PFSK-1 (cell line): ENCODE measurements around the gene ZNF827.

Experiments
- FOXP2 ChIP-seq: optimal IDR thresholded peaks from 2 replicates; pipeline ENCODE3; 2011; ENCODE audit warnings: borderline replicate concordance, control low read depth, inconsistent platforms; ENCODE audit not compliant: insufficient read depth; ENCODE audit errors: extremely low read length, extremely low read depth
- POLR2AphosphoS5 ChIP-seq: IDR thresholded peaks from 2 replicates; pipeline ENCODE4 v1.6.1; 2012; ENCODE audit warnings: low read depth, mild to moderate bottlenecking, control low read depth, low read length, moderate library complexity
- REST ChIP-seq, 2 experiments: IDR thresholded peaks; 2 replicates each; pipeline versions ENCODE4 v1.6.1 to v1.8.0; 2011 to 2012; ENCODE audit warnings: low read depth in 2 of 2, low read length in 2 of 2, control low read depth in 1 of 2, inconsistent platforms in 1 of 2, mild to moderate bottlenecking in 1 of 2, moderate library complexity in 1 of 2; ENCODE audit not compliant: insufficient read depth in 1 of 2
- SIN3A ChIP-seq: IDR thresholded peaks from 2 replicates; pipeline ENCODE4 v1.6.1; 2012; ENCODE audit warnings: mild to moderate bottlenecking, low read length, moderate library complexity, borderline replicate concordance; ENCODE audit not compliant: insufficient read depth
- TAF1 ChIP-seq: IDR thresholded peaks from 2 replicates; pipeline ENCODE4 v1.6.1; 2012; ENCODE audit warnings: low read length, control low read depth, borderline replicate concordance; ENCODE audit not compliant: insufficient read depth

ZNF827 gene

DNA sequence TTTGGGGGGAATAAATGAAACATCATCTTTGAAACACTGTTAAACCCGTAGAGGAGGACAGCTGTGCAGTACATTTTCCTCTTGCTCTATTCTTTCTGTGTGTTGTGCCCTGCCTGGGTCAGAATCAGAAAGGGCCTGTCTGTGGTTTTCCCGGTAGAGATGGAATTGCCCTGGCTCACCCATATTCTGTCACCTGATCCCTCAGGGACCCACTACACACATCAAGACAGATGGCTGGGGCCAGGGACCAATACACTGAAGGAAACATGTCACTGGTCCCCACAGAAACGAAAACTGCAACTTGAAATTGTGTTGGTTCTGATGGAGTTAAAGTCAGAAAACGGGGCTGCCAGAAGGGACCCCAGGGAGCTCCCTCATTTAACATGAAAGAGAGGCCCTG, 114.9 kb downstream of the ZNF827 start:
- TF ChIP-seq SIN3A (no peak), TAF1 (no peak), FOXP2 (no peak)

- no peak for TF ChIP-seq FOXP2
- TF ChIP-seq TAF1, result no peak
- no peak for TF ChIP-seq POLR2AphosphoS5
- TF ChIP-seq SIN3A, result no peak
- no peak for TF ChIP-seq REST (IDR thresholded peaks at IDR 0.05; ENCODE audit: insufficient read depth in 1 of 2, low read depth in 2 of 2, low read length in 2 of 2)
Observed at GRCh38 chr4:145822581-145822980, 116.0 kb downstream of the ZNF827 start.

GRCh38 chr4:145822181-145822580, 116.4 kb downstream of the ZNF827 start:
- TF ChIP-seq POLR2AphosphoS5, result no peak
- no peak for TF ChIP-seq REST (IDR thresholded peaks at IDR 0.05; ENCODE audit: insufficient read depth in 1 of 2, low read depth in 2 of 2, low read length in 2 of 2)
- no peak for TF ChIP-seq TAF1
- TF ChIP-seq FOXP2, result no peak
- no peak for TF ChIP-seq SIN3A

DNA sequence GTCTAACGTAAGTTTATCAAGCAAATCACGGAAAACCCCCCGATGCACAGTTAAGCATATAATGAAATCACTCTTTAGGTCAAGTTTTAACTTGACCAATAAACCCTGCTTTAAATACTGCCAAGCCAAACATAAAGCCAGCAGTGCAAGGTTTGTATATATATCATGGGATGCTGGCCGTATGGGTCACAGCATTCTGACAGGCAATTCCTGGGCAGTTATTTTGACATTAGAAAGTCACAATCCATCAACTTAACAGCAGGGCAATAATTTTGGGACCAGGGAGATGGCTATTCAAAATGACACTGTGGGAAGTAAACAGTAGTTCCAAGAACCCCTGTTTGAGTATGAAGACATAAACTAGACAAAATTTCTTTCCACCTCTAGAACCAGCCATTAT, 116.9 kb downstream of the ZNF827 start:
- TF ChIP-seq FOXP2 (no peak), POLR2AphosphoS5 (no peak), TAF1 (no peak), REST (IDR thresholded peaks at IDR 0.05; ENCODE audit: insufficient read depth in 1 of 2, low read depth in 2 of 2, low read length in 2 of 2) (no peak), SIN3A (no peak)

GRCh38 chr4:145820407-145820806, 118.2 kb downstream of the ZNF827 start:
- TF ChIP-seq SIN3A, result no peak
- no peak for TF ChIP-seq POLR2AphosphoS5

- no peak for TF ChIP-seq POLR2AphosphoS5
- TF ChIP-seq TAF1, result no peak
- TF ChIP-seq FOXP2, result no peak
- TF ChIP-seq SIN3A, result no peak
- no peak for TF ChIP-seq REST (IDR thresholded peaks at IDR 0.05; ENCODE audit: insufficient read depth in 1 of 2, low read depth in 2 of 2, low read length in 2 of 2)
Observed at GRCh38 chr4:145819853-145820181, 118.8 kb downstream of the ZNF827 start.
